ENCODE results near the gene CRIP3. TPM values are rescaled to one million over a fixed set of nuclear protein-coding genes. Genes with fewer than 3 reads are reported as not detected.

CRIP3 gene
- total and polyA plus RNA-seq, 2 of the 8 experiments (the other 6 are each of a cell fraction or from before 2014, with no cell fraction given) = 34.0 to 46.3 TPM

DNA sequence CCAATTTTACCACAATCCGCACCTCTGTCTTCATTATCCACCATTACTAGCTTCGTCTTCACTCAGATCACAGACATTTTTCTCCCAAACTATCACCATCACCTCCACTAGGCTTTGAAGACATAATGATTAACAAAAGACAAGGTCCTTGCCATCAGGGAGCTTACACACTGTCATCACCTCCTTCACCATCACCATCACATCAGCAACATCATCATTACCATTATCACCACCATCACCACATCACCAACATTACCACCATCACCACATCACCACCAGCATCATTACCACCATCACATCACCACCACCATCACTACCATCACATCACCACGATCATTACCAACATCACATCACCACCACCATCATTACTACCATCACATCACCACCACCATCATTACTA, 14.9 kb downstream of the CRIP3 start (continued):
- TF ChIP-seq ATF3 (IDR thresholded peaks at IDR 0.05; ENCODE audit: insufficient read depth, low read depth, low read length) = no peak
- no peak for TF ChIP-seq CHD2 (IDR thresholded peaks at IDR 0.05; ENCODE audit: low read length)
- TF ChIP-seq TAF1 (IDR thresholded peaks at IDR 0.05; ENCODE audit: low read depth, low read length) = no peak
- no peak for TF ChIP-seq HDAC6 (IDR thresholded peaks at IDR 0.05; ENCODE audit: low read depth, low read length)
- TF ChIP-seq HDAC2 (IDR thresholded peaks at IDR 0.05; ENCODE audit: borderline replicate concordance in 1 of 2, low read depth in 2 of 2, low read length in 2 of 2) = no peak
- no peak for TF ChIP-seq BACH1 (IDR thresholded peaks at IDR 0.05; ENCODE audit: low read length)
- TF ChIP-seq TBP (IDR thresholded peaks at IDR 0.05; ENCODE audit: low read depth, low read length) = no peak
- TF ChIP-seq EGR1 (IDR thresholded peaks at IDR 0.05; ENCODE audit: borderline replicate concordance, low read depth, low read length) = no peak
- no peak for TF ChIP-seq CREB1 (IDR thresholded peaks at IDR 0.05)
- no peak for TF ChIP-seq POLR2AphosphoS5 (IDR thresholded peaks at IDR 0.05; ENCODE audit: low read depth, low read length)
